IPS DF 6.9 (cell line): ENCODE data around the gene TJP1.
"Not testable (repeated sequence)": the region's sequence is repeated elsewhere in the genome, so short reads cannot be mapped to it uniquely, and the experiment has no call there.

Experiments used
- DNase-seq: peaks from one replicate; pipeline ENCODE4 v3.0.0-alpha.2; 2013; ENCODE audit warnings: low read depth, low spot score
- H3K27ac ChIP-seq: one replicate; pipeline ENCODE4 v1.5.1; 2013; ENCODE audit warnings: low read length, control low read depth
- H3K27me3 ChIP-seq: 2 replicates; pipeline ENCODE4 v1.6.1; 2013; ENCODE audit warnings: mild to moderate bottlenecking, low read length; ENCODE audit not compliant: control insufficient read depth, insufficient read depth
- H3K36me3 ChIP-seq: 2 replicates; pipeline ENCODE4 v1.6.1; 2013; ENCODE audit warnings: low read length; ENCODE audit not compliant: control insufficient read depth, insufficient read depth
- H3K4me1 ChIP-seq: 2 replicates; pipeline ENCODE4 v1.6.1; 2013; ENCODE audit warnings: low read length; ENCODE audit not compliant: control insufficient read depth, insufficient read depth
- H3K4me3 ChIP-seq: 2 replicates; pipeline ENCODE4 v1.5.1; 2013; ENCODE audit warnings: mild to moderate bottlenecking, low read length
- H3K9me3 ChIP-seq: 2 replicates; pipeline ENCODE4 v1.6.1; 2013; ENCODE audit warnings: low read length, inconsistent platforms; ENCODE audit not compliant: control insufficient read depth, insufficient read depth
- WGBS: extraction: QIAGEN DNeasy Blood & Tissue Kit; methylation state at CpG from one replicate; pipeline ENCODE4 v1.1.7; 2013; ENCODE audit warnings: mixed read lengths, missing lambda C conversion rate; ENCODE audit not compliant: insufficient read length, insufficient coverage; 5-methylcytosine and 5-hydroxymethylcytosine counted together

The TJP1 gene

GRCh38 chr15:29819979-29820378 is 2.3 kb downstream of the TJP1 start:
- DNase-seq, result no peak
- H3K4me3 ChIP-seq, result no peak overlapping the region
- no peaks in the 10 kb centered on the region for H3K9me3 ChIP-seq
- no peaks in the 10 kb centered on the region for H3K27me3 ChIP-seq
- WGBS, result no CpG with 5 or more reads among the region's 4 CpGs
- no peaks in the 10 kb centered on the region for H3K36me3 ChIP-seq
- H3K4me1 ChIP-seq, result no peaks in the 10 kb centered on the region
- no peak overlapping the region for H3K27ac ChIP-seq

- H3K27ac ChIP-seq, result no peak overlapping the region
Measured at GRCh38 chr15:29818141-29818540, 4.1 kb downstream of the TJP1 start.

GRCh38 chr15:29817455-29817854 is 4.8 kb downstream of the TJP1 start:
- H3K4me1 ChIP-seq, H3K36me3 ChIP-seq, H3K27ac ChIP-seq, H3K9me3 ChIP-seq, H3K4me3 ChIP-seq, DNase-seq, H3K27me3 ChIP-seq: not testable (repeated sequence)
- WGBS, result no CpG with 5 or more reads among the region's 3 CpGs

More at GRCh38 chr15:29818141-29818540, 4.1 kb downstream of the TJP1 start:
- Histone ChIP-seq H3K4me3 (no peak overlapping the region), H3K36me3 (no peaks in the 10 kb centered on the region), H3K27me3 (no peaks in the 10 kb centered on the region), H3K4me1 (no peaks in the 10 kb centered on the region), H3K9me3 (no peaks in the 10 kb centered on the region)
- WGBS, result 100% methylated on average over 6 of the region's 10 CpGs
- DNase-seq, result no peak

- Histone ChIP-seq H3K9me3 (no peaks in the 10 kb centered on the region), H3K4me3 (no peak overlapping the region), H3K27ac (no peak overlapping the region), H3K36me3 (no peaks in the 10 kb centered on the region), H3K27me3 (no peaks in the 10 kb centered on the region), H3K4me1 (no peaks in the 10 kb centered on the region)
- no CpG with 5 or more reads among the region's 3 CpGs for WGBS
- no peak for DNase-seq
Measured at GRCh38 chr15:29815000-29815710, 7.1 kb downstream of the TJP1 start.

- no peak overlapping the region for H3K27ac ChIP-seq
Measured at GRCh38 chr15:29813009-29813408, 9.3 kb downstream of the TJP1 start.

GRCh38 chr15:29812384-29812694 is 9.9 kb downstream of the TJP1 start:
- Histone ChIP-seq H3K27ac (no peak overlapping the region), H3K36me3 (no peaks in the 10 kb centered on the region), H3K27me3 (no peaks in the 10 kb centered on the region), H3K9me3 (no peaks in the 10 kb centered on the region), H3K4me1 (no peaks in the 10 kb centered on the region), H3K4me3 (no peak overlapping the region)
- no peak for DNase-seq
- no CpG with 5 or more reads among the region's 2 CpGs for WGBS

More at GRCh38 chr15:29813009-29813408, 9.3 kb downstream of the TJP1 start:
- Histone ChIP-seq H3K27me3 (no peaks in the 10 kb centered on the region), H3K4me1 (no peaks in the 10 kb centered on the region), H3K36me3 (no peaks in the 10 kb centered on the region), H3K4me3 (no peak overlapping the region), H3K9me3 (no peaks in the 10 kb centered on the region)
- DNase-seq, result no peak

- Histone ChIP-seq H3K4me3 (no peak overlapping the region), H3K27ac (no peak overlapping the region)
- no CpG with 5 or more reads among the region's 2 CpGs for WGBS
Measured at GRCh38 chr15:29811691-29812383, 10.4 kb downstream of the TJP1 start.

GRCh38 chr15:29805708-29806104 is 16.6 kb downstream of the TJP1 start:
- no peak for DNase-seq
- WGBS, result no CpG with 5 or more reads among the region's 4 CpGs
- Histone ChIP-seq H3K27ac (no peak overlapping the region), H3K4me3 (no peak overlapping the region), H3K36me3 (no peaks in the 10 kb centered on the region), H3K4me1 (0 out of 2 replicates have a peak, but pooled peaks cover 1% of the 10 kb centered on the region), H3K27me3 (no peaks in the 10 kb centered on the region), H3K9me3 (no peaks in the 10 kb centered on the region)

More at GRCh38 chr15:29811691-29812383, 10.4 kb downstream of the TJP1 start:
- no peaks in the 10 kb centered on the region for H3K36me3 ChIP-seq
- no peak for DNase-seq
- no peaks in the 10 kb centered on the region for H3K4me1 ChIP-seq
- no peaks in the 10 kb centered on the region for H3K9me3 ChIP-seq
- no peaks in the 10 kb centered on the region for H3K27me3 ChIP-seq

- DNase-seq, result no peak
- Histone ChIP-seq H3K27me3 (no peaks in the 10 kb centered on the region), H3K27ac (no peak overlapping the region), H3K9me3 (no peaks in the 10 kb centered on the region), H3K4me3 (no peak overlapping the region), H3K4me1 (0 out of 2 replicates have a peak, but pooled peaks cover 1% of the 10 kb centered on the region), H3K36me3 (no peaks in the 10 kb centered on the region)
- no CpG with 5 or more reads among the region's 1 CpG for WGBS
Measured at GRCh38 chr15:29805043-29805707, 17.1 kb downstream of the TJP1 start.

- WGBS, result no CpG with 5 or more reads among the region's 1 CpG
- no peak for DNase-seq
- Histone ChIP-seq H3K27ac (no peak overlapping the region), H3K9me3 (no peaks in the 10 kb centered on the region), H3K4me3 (no peak overlapping the region), H3K36me3 (no peaks in the 10 kb centered on the region), H3K27me3 (no peaks in the 10 kb centered on the region), H3K4me1 (0 out of 2 replicates have a peak, but pooled peaks cover 1% of the 10 kb centered on the region)
Measured at GRCh38 chr15:29802411-29802810, 19.9 kb downstream of the TJP1 start.
